Thyroid gland (tissue), 4 donors: ENCODE results near the gene FAM186B. TPM values are rescaled to one million over a fixed set of nuclear protein-coding genes. Genes with fewer than 3 reads are reported as not detected.

Experiments
- DNase-seq, 2 donors: peaks; one replicate each; pipeline ENCODE4 v3.0.0-alpha.2; 2019
- H3K27ac ChIP-seq, 3 donors: fragments of 200-600 bp; sonication (generic); 1 replicate in 2 of 3; 2 replicates in 1 of 3; pipeline ENCODE4 v1.5.1; 2016 to 2019; ENCODE audit warnings: mild to moderate bottlenecking in 1 of 3, moderate library complexity in 1 of 3
- H3K27me3 ChIP-seq: fragments of 200-600 bp; sonication (generic); one replicate; pipeline ENCODE4 v1.5.1; 2019
- H3K36me3 ChIP-seq, 2 donors: fragments of 200-600 bp; sonication (generic); one replicate each; pipeline ENCODE4 v1.5.1; 2016 to 2019
- H3K4me1 ChIP-seq, 2 donors: fragments of 200-600 bp; sonication (generic); one replicate each; pipeline ENCODE4 v1.5.1; 2017 to 2019
- H3K4me3 ChIP-seq, 3 donors: fragments of 200-600 bp; sonication (generic); replicated peaks in 1 of 3; 1 replicate in 2 of 3; 2 replicates in 1 of 3; pipeline ENCODE4 v1.5.1; 2016; ENCODE audit warnings: mild to moderate bottlenecking in 1 of 3
- H3K9me3 ChIP-seq: fragments of 200-600 bp; sonication (generic); one replicate; pipeline ENCODE4 v1.5.1; 2017
- POLR2A ChIP-seq, 2 donors: fragments of 450-650 bp; IDR thresholded peaks; one replicate each; pipeline ENCODE4 v1.6.1; 2017; ENCODE audit warnings: antibody characterized with exemption in 2 of 2, mild to moderate bottlenecking in 2 of 2, moderate library complexity in 1 of 2
- WGBS, 2 donors: methylation state at CpG; one replicate each; pipeline ENCODE4 v1.1.5; 2017; 5-methylcytosine and 5-hydroxymethylcytosine counted together
- intact Hi-C: fragments of 100-400 bp; cut with DNase I; formaldehyde crosslinking; loops from one replicate; pipeline ENCODE4 v1.15.1; 2023
- total RNA-seq, 4 donors: library from RNA; depleted of rRNA; stranded (reverse); fragments of >200 nt; gene quantifications; one replicate each; pipeline ENCODE4 v1.2.3, GENCODE V29; 2016
- TF ChIP-seq, protein P1 (sequence below), 6 experiments: fragments of 200-600 bp in 3 of 6; fragments of 450-650 bp in 3 of 6; sonication (generic) in 3 of 6; IDR thresholded peaks; one replicate each; pipeline ENCODE4 v1.5.1; 2016 to 2019; ENCODE audit warnings: antibody characterized with exemption in 6 of 6, mild to moderate bottlenecking in 2 of 6, inconsistent platforms in 1 of 6, moderate library complexity in 1 of 6

FAM186B gene
- total RNA-seq, 4 donors from 2014 or later: 1.1 to 2.1 (median 1.4) TPM

- DNase-seq: no peak
- H3K4me3 ChIP-seq: no peak overlapping the region
- intact Hi-C loops: no loop called here
- no peak overlapping the region for H3K27ac ChIP-seq
- no peaks in the 10 kb centered on the region for H3K9me3 ChIP-seq
- peaks cover 13 to 15% of the 10 kb centered on the region in 2 donors for H3K4me1 ChIP-seq
- WGBS, 2 donors: 86% methylated on average over 16 of the region's 16 CpGs
- peaks cover 0 to 3% of the 10 kb centered on the region in 2 donors for H3K36me3 ChIP-seq
- TF ChIP-seq, protein P1, sequence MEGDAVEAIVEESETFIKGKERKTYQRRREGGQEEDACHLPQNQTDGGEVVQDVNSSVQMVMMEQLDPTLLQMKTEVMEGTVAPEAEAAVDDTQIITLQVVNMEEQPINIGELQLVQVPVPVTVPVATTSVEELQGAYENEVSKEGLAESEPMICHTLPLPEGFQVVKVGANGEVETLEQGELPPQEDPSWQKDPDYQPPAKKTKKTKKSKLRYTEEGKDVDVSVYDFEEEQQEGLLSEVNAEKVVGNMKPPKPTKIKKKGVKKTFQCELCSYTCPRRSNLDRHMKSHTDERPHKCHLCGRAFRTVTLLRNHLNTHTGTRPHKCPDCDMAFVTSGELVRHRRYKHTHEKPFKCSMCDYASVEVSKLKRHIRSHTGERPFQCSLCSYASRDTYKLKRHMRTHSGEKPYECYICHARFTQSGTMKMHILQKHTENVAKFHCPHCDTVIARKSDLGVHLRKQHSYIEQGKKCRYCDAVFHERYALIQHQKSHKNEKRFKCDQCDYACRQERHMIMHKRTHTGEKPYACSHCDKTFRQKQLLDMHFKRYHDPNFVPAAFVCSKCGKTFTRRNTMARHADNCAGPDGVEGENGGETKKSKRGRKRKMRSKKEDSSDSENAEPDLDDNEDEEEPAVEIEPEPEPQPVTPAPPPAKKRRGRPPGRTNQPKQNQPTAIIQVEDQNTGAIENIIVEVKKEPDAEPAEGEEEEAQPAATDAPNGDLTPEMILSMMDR (IDR thresholded peaks at IDR 0.05): no peak
- no peak for TF ChIP-seq POLR2A (IDR thresholded peaks at IDR 0.05)
- no peaks in the 10 kb centered on the region for H3K27me3 ChIP-seq
Measured at GRCh38 chr12:49585477-49586459, 19.7 kb downstream of the FAM186B start.

DNA sequence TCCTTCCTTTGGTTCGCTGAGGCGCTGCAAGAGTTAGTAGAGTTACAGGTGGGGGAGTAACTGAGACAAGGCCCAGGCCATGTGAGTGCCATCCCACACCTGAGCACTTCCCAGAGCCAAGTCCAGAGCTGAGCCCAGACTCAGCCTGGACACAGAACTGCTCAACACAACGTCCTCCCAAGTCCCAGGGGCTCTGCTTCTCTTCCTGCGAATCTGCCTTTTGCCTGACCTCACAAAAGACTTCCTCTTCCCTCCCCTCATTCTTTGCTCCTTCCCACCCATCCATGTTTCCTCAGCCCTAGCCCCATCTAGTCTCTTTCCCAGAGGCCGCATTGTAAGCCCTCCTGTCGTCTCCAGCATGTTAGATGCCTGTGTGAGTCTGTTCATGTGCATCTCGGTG is 20.8 kb downstream of the FAM186B start:
- H3K4me1 ChIP-seq: peaks cover 13 to 22% of the 10 kb centered on the region in 2 donors
- no peaks in the 10 kb centered on the region for H3K9me3 ChIP-seq
- H3K27ac ChIP-seq: no peak overlapping the region
- DNase-seq: no peak
- intact Hi-C loops: no loop called here
- H3K4me3 ChIP-seq: no peak overlapping the region
- peaks cover 0 to 3% of the 10 kb centered on the region in 2 donors for H3K36me3 ChIP-seq
- TF ChIP-seq POLR2A (IDR thresholded peaks at IDR 0.05): no peak
- TF ChIP-seq, protein P1 (IDR thresholded peaks at IDR 0.05): no peak
- H3K27me3 ChIP-seq: no peaks in the 10 kb centered on the region
- WGBS, 2 donors: 75 to 80% methylated on average over 7 of the region's 7 CpGs

- H3K4me3 ChIP-seq: no peak overlapping the region
- intact Hi-C loops: no loop called here
- H3K36me3 ChIP-seq: peaks cover 0 to 3% of the 10 kb centered on the region in 2 donors
- peak overlapping the region in 2 of 3 donors; percentile 5 to 46 for H3K27ac ChIP-seq
- WGBS, 2 donors: 82 to 86% methylated on average over 13 of the region's 13 CpGs
- peaks cover 13 to 22% of the 10 kb centered on the region in 2 donors for H3K4me1 ChIP-seq
- H3K27me3 ChIP-seq: no peaks in the 10 kb centered on the region
- H3K9me3 ChIP-seq: no peaks in the 10 kb centered on the region
- no peak for DNase-seq
- TF ChIP-seq, protein P1 (IDR thresholded peaks at IDR 0.05): no peak
- TF ChIP-seq POLR2A (IDR thresholded peaks at IDR 0.05): no peak
Measured at GRCh38 chr12:49583366-49584094, 21.9 kb downstream of the FAM186B start.

DNA sequence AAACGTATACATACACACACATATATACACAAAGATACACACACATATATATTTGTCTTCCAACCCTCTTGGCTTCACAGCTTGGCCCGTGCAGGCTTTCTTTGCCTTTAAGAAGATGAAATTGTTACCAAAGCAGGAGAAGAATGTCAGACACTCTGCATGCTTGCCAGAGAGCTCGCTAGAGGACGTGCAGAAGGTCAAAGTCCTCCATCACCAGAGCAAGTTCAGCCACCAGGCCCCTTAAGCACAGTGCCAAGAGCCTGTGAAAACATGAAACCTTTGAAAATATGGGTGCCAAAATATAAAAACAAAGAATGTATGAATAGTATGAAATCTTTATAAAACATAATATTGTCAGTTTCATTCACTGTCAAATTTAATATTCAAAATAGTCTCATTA is 22.6 kb downstream of the FAM186B start:
- WGBS, 2 donors: 21 to 36% methylated on average over 4 of the region's 4 CpGs
- H3K36me3 ChIP-seq: peaks cover 0 to 3% of the 10 kb centered on the region in 2 donors
- peak; percentile 48 to 63 for DNase-seq
- H3K4me3 ChIP-seq: no peak overlapping the region
- H3K4me1 ChIP-seq: peaks cover 13 to 22% of the 10 kb centered on the region in 2 donors
- no peak for TF ChIP-seq POLR2A (IDR thresholded peaks at IDR 0.05)
- TF ChIP-seq, protein P1 (IDR thresholded peaks at IDR 0.05): no peak
- intact Hi-C loops: no loop called here
- H3K9me3 ChIP-seq: no peaks in the 10 kb centered on the region
- no peaks in the 10 kb centered on the region for H3K27me3 ChIP-seq
- peak overlapping the region in 2 of 3 donors; percentile 5 to 46 for H3K27ac ChIP-seq
